Subcutaneous adipose tissue (tissue), 4 donors: ENCODE data around the gene GLT1D1. TPM values are rescaled to one million over a fixed set of nuclear protein-coding genes. Genes with fewer than 3 reads are reported as not detected.

ENCODE experiments used
- total RNA-seq, 4 donors: library from RNA; depleted of rRNA; stranded (reverse); fragments of >200 nt; gene quantifications; one replicate each; pipeline ENCODE4 v1.1.0, GENCODE V29; 2016
- TF ChIP-seq, protein P1 (sequence below): fragments of 450-650 bp; IDR thresholded peaks from one replicate; pipeline ENCODE4 v1.5.1; 2016; ENCODE audit warnings: low read depth, mild to moderate bottlenecking, control low read depth, antibody characterized with exemption, moderate library complexity

Gene GLT1D1
- total RNA-seq, 4 donors from 2014 or later, result 0.22 to 0.75 TPM; not detected in 2

DNA sequence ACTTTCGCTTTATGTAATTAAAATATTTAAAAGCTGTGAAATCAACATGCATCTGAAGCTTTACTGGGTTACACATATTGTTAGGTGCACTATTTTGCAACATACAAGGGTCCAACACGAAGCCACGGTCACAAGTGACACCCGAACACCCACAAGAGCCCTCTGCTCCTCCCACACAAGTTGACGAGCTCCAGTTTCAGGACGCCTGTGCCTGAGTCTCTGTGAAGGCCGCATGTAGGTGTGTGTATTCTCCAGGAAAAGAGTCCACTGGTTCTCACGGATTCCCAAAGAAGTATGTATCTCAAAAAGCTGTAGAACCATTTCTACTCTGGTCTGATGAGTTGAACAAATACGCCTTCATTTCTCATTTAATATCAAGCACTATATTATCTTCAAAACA is 41.5 kb upstream of the GLT1D1 start:
- TF ChIP-seq, protein P1, sequence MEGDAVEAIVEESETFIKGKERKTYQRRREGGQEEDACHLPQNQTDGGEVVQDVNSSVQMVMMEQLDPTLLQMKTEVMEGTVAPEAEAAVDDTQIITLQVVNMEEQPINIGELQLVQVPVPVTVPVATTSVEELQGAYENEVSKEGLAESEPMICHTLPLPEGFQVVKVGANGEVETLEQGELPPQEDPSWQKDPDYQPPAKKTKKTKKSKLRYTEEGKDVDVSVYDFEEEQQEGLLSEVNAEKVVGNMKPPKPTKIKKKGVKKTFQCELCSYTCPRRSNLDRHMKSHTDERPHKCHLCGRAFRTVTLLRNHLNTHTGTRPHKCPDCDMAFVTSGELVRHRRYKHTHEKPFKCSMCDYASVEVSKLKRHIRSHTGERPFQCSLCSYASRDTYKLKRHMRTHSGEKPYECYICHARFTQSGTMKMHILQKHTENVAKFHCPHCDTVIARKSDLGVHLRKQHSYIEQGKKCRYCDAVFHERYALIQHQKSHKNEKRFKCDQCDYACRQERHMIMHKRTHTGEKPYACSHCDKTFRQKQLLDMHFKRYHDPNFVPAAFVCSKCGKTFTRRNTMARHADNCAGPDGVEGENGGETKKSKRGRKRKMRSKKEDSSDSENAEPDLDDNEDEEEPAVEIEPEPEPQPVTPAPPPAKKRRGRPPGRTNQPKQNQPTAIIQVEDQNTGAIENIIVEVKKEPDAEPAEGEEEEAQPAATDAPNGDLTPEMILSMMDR, result no peak

DNA sequence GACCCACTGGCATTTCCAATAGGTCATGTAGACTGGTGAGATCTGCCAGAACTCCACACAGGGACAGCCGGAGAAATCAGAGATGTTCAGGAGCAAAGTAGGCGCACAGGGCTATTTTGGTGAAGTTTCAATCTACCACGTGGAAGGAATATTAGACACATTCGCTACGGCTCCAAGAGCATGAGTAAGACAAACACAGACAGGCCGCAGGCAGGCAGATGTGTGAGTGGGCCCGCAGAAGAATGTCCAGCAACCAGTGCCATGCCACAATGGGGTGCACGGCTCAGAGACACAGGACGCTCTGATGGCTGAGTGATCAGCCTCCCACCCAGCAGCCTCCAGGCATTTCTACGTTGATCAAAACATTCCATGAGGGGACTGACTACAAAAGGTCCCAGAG is 39.9 kb upstream of the GLT1D1 start:
- TF ChIP-seq, protein P1, result no peak

DNA sequence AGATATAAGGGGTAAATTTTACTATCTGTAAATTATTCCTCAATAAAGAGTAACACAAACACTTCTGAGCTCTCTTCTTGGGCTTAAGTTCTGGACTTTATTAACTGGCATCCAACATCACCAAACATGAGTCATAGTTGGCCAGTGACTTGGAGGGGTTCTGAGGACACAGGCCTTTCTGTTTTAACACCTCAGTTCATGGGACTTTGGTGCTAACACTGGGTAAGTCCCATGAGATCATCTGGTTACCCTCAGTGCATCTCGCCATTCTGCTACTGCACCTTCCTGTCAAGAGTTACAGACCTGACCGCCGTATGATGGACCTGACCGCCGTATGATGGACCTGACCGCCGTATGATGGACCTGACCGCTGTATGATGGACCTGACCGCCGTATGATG is 39.4 kb upstream of the GLT1D1 start:
- TF ChIP-seq, protein P1, result no peak

DNA sequence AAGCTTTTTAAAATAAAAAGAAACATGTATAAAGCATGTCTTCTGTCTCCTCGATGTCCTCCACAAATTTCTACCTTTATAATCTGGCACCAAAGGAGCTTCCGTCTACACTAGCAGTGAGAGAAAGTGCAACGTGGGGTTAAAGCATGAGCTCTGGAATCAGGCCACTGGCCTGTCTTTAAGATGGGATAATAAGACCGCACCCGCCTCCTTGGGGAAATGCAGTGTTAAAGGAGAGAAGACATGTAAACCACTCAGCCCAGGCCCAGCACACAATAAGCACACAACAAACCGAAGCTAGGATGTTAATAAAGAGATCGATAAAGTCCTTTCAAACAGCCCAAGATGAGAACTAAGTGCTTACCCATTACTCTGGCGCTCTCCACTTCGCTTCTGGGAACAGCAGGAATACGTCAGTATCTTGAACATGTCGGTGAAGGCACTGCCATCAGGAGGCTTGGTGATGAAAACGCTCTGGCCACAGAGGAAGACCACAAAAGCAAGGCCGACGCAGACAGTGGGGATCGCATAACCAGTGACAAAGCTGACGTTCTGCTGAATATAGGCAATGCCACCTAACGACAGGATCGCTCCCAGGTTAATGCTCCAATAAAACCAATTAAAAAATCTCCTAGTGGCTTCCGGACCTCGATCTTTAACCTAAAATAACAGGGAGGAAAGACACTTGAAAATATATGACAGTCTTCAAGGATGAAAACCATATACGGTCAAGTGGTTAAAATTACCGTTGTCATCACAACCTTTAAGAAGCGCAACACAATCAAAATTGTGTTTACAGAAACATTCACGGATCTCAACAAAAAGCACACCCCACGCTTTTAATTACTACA is 38.6 kb upstream of the GLT1D1 start:
- TF ChIP-seq, protein P1, result no peak

DNA sequence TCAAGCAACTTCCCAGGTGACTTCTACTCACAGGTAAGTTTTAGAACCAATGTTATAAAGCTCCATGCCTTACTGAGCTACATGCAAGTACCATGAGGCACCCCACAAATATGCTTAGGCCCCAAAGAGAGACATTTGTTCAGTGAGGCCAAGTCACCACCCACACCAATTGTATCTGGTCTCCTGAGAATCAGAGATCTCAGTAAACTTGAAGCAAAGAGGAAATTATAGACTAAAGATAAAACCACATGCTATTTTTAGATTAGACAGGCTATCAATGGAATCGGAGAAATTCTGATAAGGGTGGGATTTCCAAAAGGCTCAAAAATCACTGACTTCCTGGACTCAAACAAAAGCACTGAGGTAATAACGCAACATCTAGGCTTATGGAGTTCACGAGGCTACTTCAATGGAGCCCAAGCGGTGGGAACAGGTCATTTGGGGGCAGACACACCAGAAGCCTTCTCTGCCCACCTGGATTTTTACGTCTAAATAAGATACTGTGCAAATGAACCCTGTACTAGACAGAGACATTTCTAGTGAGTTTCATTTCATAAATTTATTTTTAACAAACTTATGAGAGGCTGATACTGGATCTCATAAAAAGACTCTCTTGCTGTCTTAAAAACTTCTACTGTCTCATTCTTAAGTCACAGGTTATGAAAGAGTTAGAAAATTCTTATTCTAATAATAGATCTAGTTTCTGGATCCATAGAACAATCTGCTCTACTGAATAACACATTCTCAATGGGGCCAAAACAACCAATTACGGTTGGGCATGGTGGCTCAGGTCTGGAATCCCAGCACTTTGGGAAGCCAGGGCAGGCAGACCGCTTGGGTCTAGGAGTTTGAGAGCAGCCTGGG is 37.3 kb upstream of the GLT1D1 start:
- TF ChIP-seq, protein P1, result no peak

DNA sequence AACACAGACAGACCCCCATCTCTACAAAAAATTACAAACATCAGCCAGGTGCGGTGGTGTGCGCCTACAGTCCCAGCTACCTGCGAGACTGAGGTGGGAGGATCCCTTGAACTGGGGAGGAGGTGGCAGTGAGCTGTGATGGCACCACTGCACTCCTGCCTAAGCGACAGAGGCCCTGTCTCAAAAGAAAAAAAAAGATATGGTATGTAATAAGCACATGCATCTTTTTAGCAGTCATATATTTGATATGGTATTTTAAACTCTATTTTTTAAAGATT is 36.7 kb upstream of the GLT1D1 start:
- TF ChIP-seq, protein P1, result no peak
